GM21723 (cell line): ENCODE results near the gene PI16.
"Not testable (repeated sequence)": the region's sequence is repeated elsewhere in the genome, so short reads cannot be mapped to it uniquely, and the experiment has no call there.

Experiments
- ATAC-seq: cut with Tn5 transposase; IDR thresholded peaks from one replicate; pipeline ENCODE4 v1.9.1; 2021; ENCODE audit warnings: mild to moderate bottlenecking, moderate library complexity; ENCODE audit not compliant: unreplicated experiment

The PI16 gene

DNA sequence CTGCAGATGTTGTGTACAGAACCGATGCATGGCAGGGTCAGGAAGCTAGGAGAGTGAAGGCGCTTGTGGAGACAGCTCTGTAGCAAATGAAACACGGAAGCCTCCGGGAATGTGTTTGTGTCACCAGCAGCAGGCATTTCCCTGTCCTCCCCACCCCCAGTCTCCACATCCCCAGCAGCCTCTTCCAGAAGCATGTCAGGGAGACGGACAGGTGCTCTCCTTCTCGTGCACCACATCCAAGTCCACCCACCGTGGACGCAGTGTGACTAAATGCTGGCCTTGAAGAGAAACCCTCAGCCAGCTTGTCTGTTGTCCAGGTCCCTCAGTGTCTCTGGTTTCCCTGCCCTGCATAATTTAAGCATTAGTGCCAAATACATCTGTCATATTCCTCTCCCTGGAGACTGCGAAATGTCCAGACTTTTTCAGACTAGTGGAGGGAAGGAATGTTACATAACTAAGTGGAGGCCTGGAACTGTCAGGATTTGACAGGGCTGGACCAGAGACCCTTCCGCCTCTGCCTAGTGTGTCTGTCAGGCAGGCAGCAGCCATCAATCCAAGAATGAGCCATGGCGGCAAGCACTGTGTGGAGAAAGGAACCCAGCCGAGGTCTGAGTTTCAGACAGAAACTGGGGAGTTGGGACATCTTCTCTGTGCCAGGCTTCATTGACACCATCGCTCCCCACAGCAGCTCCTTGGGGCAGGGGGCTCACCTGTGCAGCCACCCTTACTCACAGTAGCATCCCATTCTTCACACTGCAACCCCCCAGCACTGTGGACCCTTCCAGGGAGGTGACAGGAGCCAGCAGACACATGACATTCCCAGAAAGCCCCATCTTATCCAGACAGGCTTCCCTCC is 26.6 kb upstream of the PI16 start:
- no peak for ATAC-seq

DNA sequence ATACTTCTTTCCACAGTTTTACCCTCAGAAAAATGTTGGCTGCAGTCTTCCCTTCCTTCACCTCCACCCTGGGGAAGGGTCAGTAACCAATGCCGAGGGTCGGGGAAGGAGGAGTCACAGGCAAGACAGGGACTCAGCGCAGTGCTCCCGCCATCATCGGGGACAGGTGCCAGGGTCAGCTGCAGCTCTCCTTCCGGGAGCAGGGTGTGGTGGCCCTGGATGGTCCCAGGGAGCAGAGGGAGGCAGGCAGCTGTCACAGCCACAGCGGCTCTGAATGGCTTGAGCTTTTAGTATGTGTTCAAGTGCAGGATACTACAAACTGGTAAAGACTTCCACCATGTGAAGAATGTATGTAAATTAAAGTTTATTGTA is 26.0 kb upstream of the PI16 start:
- ATAC-seq: no peak

DNA sequence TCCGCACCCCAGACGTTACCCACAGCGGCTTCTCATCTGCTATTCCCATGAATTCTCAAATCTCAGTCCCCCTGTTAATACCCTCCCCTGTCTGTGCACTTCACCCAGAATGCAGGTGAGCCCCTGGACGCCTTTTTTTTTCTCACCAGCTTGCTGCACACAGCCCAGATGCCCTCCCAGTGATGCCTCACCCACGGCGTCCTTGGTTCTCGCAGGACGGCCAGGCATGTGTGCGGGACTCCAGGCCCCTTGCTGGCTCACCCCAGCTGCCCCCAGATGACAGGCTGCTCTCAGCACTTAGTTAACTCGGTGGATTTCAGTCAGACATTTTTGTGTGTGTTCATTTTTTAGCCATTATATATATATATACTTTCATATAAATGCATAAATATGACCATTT is 25.4 kb upstream of the PI16 start:
- ATAC-seq: no peak

DNA sequence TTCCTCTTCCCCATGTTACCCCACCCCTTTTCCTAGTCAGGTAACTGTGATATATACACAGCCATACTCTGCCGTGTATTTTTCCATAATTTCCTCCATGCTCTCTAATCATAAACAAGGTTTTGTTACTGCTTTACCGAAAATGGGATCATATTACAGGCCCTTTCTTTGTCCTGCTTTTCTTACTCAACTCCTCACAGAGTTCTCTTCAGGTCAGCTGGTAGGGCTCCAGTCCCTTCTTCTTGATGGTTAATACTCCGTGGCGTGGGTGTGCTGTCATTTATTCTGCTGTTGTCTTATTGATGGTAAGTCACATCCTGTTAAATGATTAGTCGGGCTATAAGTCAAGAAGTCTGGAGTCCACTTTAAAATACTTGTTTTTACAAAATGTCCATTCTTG is 24.9 kb upstream of the PI16 start:
- no peak for ATAC-seq

DNA sequence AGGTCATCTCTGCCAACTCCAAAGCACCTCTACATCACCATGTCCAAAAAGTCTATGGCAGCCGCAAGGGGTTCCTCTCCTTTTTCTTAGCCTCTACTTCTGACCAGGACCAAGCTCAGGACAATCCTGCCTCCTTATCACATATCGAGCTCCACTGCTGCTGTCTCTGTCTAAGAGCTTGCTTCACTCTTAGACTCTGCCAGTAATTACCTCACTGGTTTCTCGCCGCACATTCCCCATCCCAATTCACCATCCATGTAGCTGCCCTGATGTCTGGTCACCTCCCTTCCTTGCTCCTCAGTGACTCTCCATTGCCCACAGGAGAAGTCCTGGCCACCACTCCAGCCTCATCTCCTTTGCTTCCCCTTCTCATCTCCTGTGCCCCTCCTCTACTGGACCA is 24.1 kb upstream of the PI16 start:
- ATAC-seq: no peak

DNA sequence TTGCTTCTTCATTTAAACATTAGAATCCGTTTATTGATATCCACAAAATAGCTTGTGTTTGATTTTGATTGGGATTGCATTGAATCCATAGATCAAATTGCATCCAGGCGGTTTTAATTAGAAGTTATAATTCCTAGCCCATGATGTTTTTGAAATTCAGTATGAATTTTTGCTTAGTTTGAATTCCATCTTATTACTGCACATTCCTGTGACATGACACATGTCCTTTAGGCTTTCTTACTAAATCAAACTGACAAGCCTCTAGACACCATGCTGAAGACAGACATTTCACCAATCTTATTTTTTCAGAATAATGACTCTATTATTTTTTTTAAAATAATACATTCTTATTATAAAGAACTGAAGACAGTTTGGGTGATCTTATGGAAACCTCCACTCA is 21.4 kb upstream of the PI16 start:
- ATAC-seq: no peak

DNA sequence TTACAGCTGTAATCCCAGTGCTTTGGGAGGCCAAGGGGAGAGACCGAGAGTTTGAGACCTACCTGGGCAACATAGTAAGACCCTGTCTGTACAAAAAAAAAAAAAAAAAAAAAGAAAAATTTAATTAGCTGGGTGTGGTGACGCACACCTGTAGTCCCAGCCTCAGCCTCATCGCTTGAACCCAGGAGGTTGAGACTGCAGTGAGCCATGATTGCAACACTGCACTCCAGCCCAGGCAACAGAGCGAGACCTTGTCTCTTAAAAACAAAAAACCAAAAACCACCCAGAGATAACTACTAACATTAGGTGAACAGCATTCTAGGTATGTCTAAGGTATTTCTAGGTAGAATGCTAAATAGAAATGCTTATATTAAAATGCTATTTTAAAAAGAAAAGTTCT is 21.0 kb upstream of the PI16 start:
- ATAC-seq: no peak

DNA sequence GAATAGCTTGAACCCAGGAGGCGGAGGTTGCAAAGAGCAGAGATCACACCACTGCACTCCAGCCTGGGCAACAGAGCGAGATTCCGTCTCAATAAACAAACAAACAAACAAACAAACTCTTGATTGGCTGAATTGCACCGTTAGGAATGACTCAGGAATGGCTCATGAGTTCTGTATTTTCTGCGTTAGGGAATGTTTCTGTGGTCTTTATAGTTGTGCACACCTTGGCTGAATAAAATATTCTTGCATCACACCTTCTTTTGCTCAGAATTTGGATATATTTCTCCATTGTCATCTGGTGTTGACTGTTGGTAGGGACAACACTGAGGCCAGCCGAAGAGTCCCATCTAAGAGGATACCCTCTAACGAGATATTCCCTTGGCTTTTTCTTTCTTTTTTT is 19.6 kb upstream of the PI16 start:
- no peak for ATAC-seq

DNA sequence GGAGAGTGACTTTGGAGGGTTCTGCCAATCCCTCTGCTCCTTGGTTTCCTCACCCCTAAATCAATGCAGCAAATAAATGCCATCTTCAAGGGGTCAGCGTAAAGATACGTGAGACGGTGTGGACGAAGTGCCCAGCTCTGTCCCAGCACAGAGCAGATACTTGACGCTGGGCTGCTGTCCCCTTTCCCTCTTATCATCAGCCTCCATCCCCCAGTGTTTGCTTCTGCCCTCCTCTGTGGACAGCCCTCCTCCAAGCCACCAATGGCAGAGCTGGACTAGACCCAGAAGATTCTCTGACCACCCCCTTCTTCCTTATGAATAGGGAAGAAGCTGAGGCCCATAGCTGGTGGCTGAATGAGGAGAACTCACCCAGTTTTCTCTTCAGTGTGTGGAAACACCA is 17.7 kb upstream of the PI16 start:
- no peak for ATAC-seq

DNA sequence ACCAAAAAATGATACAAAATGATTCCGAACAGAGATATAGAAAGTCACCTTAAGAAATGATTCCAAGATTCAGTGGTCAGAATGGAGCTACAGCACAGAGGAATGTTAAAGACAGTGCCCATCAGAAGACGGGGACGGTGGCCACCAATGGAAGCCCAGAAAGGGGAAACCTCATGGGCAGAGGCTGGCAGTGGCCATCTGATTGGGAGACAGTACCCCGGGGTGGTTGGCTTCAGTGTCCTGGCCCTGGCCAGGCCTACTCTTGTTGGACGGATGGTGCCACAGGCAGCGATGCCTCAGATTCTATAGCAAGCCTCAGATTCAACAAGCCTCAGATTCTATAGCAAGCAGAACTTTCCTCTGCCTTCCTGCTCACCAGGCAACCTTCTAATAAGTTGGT is 16.6 kb upstream of the PI16 start:
- ATAC-seq: no peak

DNA sequence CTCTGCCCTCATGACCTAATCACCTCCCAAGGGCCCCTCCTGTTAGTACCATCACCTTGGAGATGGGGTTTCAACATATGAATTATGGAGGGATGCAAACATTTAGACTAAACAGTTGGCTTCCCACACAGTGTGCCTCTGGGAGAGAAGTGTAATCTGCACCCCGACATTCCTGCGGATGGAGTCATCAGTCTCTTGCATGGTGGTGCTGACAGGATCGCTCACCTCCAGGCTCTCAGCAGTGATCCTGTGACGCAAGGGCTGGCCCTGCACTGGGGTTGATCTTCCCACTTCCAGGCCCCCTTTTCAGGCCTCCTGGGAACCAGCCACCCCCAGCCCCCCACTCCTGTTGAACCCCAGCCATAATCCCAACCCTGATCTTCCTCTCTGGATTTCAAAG is 16.0 kb upstream of the PI16 start:
- no peak for ATAC-seq

DNA sequence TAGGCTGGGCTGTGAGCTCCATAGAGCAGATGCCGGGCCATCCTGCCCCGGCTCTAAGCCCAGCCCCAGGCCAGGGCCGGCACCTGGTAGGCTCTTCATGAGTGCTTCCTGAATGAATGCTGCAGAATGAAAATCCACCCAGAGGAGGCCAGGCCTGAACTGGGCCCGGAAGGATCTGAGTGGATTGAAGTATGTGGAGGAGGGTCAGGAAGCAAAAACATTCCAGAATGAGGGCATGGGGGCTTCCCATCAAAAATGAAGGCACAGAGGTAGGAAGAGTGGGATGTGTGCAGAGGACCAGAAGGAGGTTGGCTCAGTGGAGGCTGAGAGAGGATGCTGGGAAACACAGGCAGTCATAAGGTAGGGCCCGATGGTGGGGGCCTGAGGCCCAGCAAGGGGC is 15.5 kb upstream of the PI16 start:
- not testable (repeated sequence) for ATAC-seq

DNA sequence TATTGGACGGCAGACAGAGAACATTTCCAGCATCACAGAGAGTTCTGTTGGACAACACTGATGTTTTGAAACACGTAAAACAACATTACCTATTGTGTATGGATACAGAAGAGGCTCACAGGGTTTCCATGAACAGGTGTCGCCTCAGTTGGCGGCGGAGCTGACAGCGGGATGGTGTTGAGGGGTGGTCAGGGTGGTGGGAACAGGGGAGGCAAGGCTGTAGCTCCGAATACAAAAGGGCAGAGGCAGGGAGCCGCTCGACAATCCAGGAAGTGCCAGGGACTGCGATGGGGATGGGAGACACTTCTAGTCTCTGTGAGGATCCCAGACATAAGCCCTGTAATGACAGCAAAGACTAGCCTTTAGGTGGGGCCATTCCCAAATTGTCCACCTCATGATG is 14.5 kb upstream of the PI16 start:
- no peak for ATAC-seq

DNA sequence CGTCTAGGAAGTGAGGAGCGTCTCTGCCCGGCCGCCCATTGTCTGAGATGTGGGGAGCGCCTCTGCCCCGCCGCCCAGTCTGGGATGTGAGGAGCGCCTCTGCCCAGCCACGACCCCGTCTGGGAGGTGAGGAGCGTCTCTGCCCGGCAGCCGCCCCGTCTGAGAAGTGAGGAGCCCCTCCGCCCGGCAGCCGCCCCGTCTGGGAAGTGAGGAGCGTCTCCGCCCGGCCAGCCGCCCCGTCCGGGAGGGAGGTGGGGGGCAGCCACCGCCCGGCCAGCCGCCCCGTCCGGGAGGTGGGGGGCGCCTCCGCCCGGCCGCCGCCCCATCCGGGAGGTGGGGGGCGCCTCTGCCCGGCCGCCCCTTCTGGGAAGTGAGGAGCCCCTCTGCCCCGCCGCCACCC is 13.0 kb upstream of the PI16 start:
- ATAC-seq: not testable (repeated sequence)

DNA sequence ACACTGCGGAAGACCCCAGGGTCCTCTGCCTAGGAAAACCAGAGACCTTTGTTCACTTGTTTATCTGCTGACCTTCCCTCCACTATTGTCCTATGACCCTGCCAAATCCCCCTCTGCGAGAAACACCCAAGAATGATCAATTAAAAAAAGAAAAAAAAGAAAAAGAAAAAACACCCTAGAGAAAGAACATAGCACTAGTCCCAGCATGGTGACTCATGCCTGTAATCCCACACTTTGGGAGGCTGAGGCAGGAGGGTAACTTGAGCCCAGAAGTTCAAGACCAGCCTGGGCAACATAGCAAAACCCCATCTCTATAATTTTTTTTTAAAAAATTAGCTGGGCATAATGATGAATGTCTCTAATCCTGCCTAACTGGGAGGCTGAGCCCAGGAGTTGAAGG is 12.2 kb upstream of the PI16 start:
- ATAC-seq: not testable (repeated sequence)

DNA sequence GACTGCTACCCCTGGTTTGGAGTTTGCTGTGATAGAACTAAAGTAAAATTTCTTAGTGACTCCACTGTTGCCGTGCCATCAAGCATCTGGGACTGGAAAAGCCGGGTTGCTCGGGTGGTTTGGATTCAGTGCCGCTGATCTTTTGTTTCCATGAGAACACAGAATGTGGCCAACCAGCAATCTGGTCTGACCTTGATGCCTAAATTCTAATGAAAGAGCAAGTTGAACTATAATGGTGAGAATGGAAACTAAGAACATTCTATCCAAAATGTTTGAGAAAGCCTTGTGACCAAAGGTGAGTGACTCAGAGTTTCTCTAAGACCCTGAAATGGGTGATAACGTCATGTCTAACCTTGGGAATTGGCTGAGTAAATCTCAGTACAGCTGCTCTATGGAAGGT is 9.9 kb upstream of the PI16 start:
- ATAC-seq: no peak

DNA sequence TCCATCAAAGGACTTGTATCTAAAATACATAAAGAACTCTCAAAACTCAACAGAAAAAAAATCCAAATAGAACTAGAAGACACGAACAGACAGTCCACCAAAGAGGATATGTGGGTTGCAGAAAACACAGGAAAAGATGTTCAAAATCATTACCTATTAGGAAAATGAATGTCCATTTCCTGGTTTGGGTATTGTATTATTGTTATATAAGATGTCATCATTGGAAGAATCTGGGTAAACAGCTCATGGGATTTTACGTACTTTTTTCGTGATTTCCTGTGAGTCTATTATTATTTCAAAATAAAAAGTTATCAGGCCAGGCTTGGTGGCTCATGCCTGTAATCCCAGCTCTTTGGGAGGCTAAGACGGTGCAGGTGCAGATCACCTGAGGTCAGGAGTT is 9.2 kb upstream of the PI16 start:
- ATAC-seq: no peak

DNA sequence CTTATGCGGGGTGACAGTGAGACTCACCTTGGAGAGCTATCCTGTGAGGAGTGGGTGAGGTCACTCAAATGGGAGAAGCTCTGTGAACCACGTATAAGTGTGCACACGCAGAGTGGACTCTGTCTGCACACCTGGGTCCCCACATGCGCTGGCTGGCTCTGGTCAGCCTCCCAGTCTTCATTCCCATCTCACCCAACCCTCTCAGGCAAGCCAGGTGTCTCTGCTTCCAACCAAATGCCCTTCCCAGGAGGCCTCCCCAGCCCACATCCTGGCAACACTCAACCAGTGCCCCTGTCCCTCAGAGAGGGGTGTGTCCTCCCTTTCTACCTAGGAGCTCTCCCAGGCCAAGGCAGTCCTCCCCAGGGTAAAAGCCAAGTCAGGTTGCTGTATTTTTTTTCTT is 8.0 kb upstream of the PI16 start:
- ATAC-seq: no peak

DNA sequence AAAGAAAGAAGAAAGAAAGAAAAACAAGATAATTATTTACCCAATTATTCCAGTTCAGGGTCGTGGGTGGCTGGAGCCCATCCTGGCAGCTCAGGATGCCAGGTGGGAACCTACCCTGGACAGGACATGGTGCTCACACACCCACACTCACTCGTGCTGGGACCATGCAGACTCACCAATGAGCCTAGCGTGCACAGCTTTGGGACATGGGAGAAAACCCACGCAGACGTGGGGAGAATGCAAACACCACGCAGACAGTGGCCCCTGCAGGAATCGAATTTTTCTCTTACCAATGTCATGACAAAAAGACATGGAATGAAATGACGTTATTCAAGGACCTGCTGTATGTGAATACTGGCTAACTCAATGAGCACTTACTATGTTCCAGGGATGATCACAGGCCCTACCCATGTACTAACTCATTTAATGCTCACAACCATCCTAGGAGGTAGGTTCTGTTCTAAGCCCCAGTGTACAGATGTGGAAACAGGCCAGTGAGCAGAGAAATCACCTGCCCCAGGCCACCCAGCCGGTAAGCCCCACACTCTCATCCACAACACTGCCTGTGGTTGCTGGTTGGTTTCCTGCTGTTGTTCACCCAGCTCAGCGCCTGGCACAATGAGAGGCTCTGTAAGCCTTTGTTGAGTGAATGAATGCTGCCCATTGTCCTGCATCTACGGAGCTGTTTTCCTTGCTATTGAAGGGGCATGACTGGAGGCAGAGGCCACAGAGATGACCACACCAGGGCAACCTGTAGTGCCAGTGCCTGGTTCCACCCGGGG is 6.8 kb upstream of the PI16 start:
- ATAC-seq: no peak

DNA sequence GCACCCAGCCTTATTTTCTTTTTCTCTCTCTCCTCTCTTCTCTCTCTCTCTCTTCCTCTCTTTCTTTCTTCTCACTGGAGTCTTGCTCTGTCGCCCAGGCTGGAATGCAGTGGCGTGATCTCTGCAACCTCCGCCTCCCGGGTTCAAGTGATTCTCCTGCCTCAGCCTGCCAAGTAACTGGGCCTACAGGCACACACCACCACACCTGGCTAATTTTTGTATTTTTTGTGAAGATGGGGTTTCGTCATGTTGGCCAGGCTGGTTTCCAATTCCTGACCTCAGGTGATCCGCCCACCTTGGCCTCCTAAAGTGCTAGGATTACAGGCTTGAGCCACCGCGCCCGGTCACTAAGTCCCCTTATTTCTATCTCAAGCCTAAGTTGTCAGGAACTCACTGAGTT is 5.5 kb upstream of the PI16 start:
- not testable (repeated sequence) for ATAC-seq

DNA sequence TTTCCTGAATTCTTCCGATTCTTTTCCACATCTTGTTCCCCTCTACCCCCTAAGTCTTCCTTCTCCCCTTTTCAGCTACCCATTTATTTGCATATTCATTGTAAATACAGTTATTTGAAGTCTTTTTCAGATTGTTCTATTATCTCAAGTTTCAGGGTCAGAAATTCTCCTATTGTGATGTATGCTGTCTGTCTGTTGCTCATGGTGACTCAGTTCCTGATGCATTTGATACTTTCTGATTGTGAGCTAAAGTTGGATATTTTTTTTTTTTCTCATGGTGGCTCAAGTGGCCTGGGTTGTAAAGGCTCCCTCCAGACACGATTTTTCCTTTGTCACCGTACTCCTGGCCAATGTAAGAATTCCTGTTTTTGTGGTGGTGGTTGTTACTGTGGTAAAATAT is 4.9 kb upstream of the PI16 start:
- no peak for ATAC-seq

DNA sequence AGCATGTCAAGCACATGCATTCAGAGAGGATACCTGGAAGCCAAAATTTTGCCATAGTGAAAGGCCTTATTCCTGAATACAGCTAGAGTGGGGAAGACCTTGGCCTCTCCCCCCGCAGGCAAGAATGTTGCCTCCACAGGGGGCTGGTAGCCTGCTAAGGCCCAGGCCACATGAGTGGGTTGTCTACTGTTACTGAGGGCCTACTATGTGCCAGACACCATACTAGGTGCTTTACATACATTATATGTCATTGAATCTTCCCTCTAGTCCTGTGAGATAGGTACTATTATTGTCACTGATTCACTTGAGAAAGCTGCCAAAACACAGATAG is 642 bp upstream of the PI16 start:
- ATAC-seq: no peak

DNA sequence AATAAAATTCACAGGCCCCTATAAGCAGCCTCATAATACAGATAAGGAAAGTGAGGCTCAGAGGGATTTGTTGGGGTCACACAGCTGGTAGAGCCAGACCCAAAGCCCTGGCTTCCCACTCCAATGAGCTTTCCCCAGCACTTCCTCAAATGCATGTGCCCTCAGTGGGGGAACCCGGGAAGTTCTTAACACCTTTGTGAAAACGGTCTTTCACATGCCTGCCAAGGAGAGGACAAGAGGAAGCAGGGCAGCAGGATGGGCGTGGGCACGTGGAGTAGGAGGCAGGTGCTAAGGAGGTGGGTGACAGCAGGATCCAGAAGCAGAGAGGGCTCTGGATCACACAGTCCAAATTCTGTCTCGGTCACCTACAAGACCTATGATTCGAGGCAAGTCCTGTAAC is 598 bp downstream of the PI16 start:
- no peak for ATAC-seq
